NCI-H446 treated with DMSO at 0.1 percent for 48 hours (cell line): Measurements from ENCODE around the gene LHFPL3.

Experiments
- DNase-seq: peaks from one replicate; lab custom pipeline; 2025; lab: John Stamatoyannopoulos, UW

Gene LHFPL3

GRCh38 chr7:104848138-104848990 lies 520.0 kb downstream of the LHFPL3 start:
- DNase-seq, result no peak

GRCh38 chr7:104850374-104850773 lies 522.0 kb downstream of the LHFPL3 start:
- DNase-seq, result no peak

- no peak for DNase-seq
Measured at GRCh38 chr7:104851268-104851667, 522.9 kb downstream of the LHFPL3 start.

- no peak for DNase-seq
Measured at GRCh38 chr7:104852386-104852785, 524.0 kb downstream of the LHFPL3 start.

- peak; percentile 1 for DNase-seq
Measured at GRCh38 chr7:104855861-104856260, 527.5 kb downstream of the LHFPL3 start.

- DNase-seq, result no peak
Measured at GRCh38 chr7:104857458-104858425, 529.3 kb downstream of the LHFPL3 start.

GRCh38 chr7:104859754-104860426 lies 531.5 kb downstream of the LHFPL3 start:
- no peak for DNase-seq

GRCh38 chr7:104861729-104862390 lies 533.5 kb downstream of the LHFPL3 start:
- DNase-seq, result no peak

GRCh38 chr7:104862719-104863118 lies 534.3 kb downstream of the LHFPL3 start:
- no peak for DNase-seq

GRCh38 chr7:104873401-104873800 lies 545.0 kb downstream of the LHFPL3 start:
- DNase-seq, result no peak

- DNase-seq, result no peak
Measured at GRCh38 chr7:104878577-104878976, 550.2 kb downstream of the LHFPL3 start.

GRCh38 chr7:104883248-104883717 lies 554.9 kb downstream of the LHFPL3 start:
- DNase-seq, result no peak

- DNase-seq, result peak; percentile 39
Measured at GRCh38 chr7:104883718-104884452, 555.5 kb downstream of the LHFPL3 start.

- DNase-seq, result no peak
Measured at GRCh38 chr7:104886651-104887050, 558.2 kb downstream of the LHFPL3 start.

- DNase-seq, result no peak
Measured at GRCh38 chr7:104890216-104890615, 561.8 kb downstream of the LHFPL3 start.

GRCh38 chr7:104891949-104892348 lies 563.5 kb downstream of the LHFPL3 start:
- DNase-seq, result no peak

GRCh38 chr7:104894314-104894713 lies 565.9 kb downstream of the LHFPL3 start:
- no peak for DNase-seq

- DNase-seq, result no peak
Measured at GRCh38 chr7:104894726-104895521, 566.5 kb downstream of the LHFPL3 start.

- DNase-seq, result no peak
Measured at GRCh38 chr7:104895522-104896236, 567.3 kb downstream of the LHFPL3 start.
